Right lobe of liver (tissue), 4 donors: ENCODE measurements around the gene WFDC9.
"Not testable (repeated sequence)": the region's sequence is repeated elsewhere in the genome, so short reads cannot be mapped to it uniquely, and the experiment has no call there.

Experiments
- POLR2A ChIP-seq: fragments of 450-650 bp; IDR thresholded peaks from one replicate; pipeline ENCODE4 v1.6.1; 2017; ENCODE audit warnings: antibody characterized with exemption, mild to moderate bottlenecking
- TF ChIP-seq, protein P1 (sequence below), 4 donors: fragments of 200-600 bp in 3 of 4; fragments of 450-650 bp in 1 of 4; IDR thresholded peaks; one replicate each; pipeline versions ENCODE4 v1.5.1 to v1.8.0; 2016 to 2022; ENCODE audit warnings: antibody characterized with exemption in 4 of 4, mild to moderate bottlenecking in 2 of 4
- donor health status: DM: no; HTN: no; CAD: no.
- donor health status: DM: no; HTN: no; CAD: no.
- donor health status: DM: no; HTN: yes; CAD: no.

DNA sequence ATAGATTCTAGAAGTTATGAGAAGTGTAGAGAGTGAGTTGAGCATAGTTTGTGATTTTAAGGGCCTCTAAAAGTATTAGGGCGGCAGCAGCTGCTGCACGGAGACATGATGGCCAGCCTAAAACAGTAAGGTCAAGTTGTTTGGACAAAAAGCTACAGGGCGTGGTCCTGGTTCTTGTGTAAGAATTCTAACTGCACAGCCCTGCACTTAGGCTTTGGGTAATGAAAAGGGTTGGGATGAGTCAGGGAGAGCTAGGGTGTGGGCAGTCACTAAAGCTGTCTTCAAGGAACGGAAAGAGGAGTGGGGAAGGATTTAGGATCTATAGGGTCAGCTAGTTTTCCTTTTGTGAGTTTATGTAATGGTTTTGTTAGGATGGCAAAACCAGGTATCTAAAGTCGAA is 45.1 kb downstream of the WFDC9 start:
- TF ChIP-seq, protein P1, sequence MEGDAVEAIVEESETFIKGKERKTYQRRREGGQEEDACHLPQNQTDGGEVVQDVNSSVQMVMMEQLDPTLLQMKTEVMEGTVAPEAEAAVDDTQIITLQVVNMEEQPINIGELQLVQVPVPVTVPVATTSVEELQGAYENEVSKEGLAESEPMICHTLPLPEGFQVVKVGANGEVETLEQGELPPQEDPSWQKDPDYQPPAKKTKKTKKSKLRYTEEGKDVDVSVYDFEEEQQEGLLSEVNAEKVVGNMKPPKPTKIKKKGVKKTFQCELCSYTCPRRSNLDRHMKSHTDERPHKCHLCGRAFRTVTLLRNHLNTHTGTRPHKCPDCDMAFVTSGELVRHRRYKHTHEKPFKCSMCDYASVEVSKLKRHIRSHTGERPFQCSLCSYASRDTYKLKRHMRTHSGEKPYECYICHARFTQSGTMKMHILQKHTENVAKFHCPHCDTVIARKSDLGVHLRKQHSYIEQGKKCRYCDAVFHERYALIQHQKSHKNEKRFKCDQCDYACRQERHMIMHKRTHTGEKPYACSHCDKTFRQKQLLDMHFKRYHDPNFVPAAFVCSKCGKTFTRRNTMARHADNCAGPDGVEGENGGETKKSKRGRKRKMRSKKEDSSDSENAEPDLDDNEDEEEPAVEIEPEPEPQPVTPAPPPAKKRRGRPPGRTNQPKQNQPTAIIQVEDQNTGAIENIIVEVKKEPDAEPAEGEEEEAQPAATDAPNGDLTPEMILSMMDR (IDR thresholded peaks at IDR 0.05), result not testable (repeated sequence)
- TF ChIP-seq POLR2A, result not testable (repeated sequence)
